ENCODE results near the gene TFDP2. TPM values are rescaled to one million over a fixed set of nuclear protein-coding genes. Genes with fewer than 3 reads are reported as not detected.
"Not testable (repeated sequence)": the region's sequence is repeated elsewhere in the genome, so short reads cannot be mapped to it uniquely, and the experiment has no call there.

Gene TFDP2
- total RNA-seq, 2 donors from 2014 or later: 33.2 to 37.9 TPM

DNA sequence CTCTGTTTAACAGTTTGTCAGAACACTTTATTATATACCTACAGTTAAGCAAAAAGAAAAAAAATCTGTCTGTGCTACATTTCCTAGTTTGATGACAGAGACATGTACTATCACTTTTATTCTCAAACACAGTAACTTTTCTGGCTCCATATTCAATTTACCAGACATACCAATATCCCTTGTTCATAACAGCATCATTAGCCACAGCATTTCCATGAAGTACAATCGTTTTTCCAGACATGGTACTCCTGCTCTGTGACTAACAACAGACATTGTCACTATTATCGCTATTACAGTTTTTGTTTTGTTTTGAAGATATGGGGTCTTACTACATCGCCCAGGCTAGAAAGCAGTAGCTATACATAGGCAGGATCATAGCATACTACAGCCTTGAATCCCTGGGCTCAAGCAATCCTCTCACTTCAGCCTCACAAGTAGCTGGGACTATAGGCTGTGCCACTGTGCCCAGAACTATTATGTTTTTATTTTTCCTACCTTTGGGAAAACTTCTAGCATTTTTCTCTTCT is 14.5 kb downstream of the TFDP2 start:
- DNase-seq (ENCODE audit: low spot score): no peak
- intact Hi-C loops (cut with DNase I): no loop called here

DNA sequence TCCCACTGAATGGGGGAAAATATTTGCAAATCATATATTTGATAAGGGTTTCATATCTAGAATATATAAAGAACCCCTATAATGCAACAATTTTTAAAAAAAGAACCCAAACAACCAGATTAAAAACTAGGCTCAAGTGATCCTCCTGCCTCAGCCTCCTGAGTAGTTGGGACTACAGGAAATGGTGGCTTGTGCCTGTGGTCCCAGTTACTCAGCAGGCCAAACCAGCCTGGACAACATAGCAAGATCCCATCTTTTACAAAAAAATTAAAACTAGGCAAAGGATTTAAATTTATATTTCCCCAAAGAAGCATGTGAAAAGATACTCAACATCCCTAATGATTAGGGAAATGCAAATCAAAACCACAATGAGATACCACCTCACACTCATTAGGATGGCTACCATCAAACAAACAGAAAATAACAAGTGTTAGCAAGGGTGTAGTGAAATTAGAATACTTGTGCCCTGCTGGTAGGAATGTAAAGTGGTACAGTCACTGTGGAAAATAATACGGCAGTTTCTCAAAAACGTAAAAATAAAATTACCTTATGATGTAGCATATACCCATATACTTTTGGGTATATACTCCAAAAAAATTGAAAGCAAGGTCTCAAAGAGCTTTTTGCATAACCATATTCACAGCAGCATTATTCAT is 19.7 kb downstream of the TFDP2 start:
- no peak for DNase-seq (ENCODE audit: low spot score)
- intact Hi-C loops (cut with DNase I): loop anchor here in 1 of 2 donors (10.0 kb wide), 1 partner anchor 155 kb away; no protein-coding TSS in a partner anchor

DNA sequence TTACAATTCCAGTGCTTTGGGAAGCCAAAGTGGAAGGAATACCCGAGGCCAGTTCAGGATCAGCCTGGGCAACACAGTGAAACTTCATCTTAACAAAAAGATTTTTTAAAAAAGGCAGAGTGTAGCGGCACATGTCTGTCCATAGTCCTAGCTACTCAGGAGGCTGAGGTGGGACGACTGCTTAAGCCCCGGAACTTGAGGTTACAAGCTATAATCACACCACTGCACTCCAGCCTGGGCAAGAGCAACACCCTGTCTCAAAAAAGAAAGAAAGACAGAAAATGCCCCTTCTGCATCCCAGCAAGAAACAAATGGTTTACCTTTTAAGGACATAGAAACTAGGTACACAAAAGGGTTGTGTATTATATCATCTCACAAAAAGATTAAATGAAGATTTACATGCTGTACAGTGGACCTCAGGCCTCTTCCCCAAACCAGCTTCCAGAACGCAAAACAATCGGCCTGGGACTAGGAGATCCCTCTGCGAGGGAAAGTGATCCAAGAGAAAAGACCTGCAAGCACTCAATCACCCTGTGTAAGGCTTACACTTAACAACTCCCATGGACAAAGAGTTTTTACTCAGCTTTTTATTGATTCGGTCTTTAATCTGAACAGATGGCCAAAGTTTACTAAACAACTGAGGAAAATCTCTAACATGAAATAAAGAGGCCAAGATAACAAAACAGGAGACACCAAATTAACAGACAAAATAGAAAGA is 21.2 kb downstream of the TFDP2 start:
- intact Hi-C loops (cut with DNase I): loop anchor here in 1 of 2 donors (10.0 kb wide), 1 partner anchor 157 kb away; no protein-coding TSS in a partner anchor
- no peak for DNase-seq (ENCODE audit: low spot score)

DNA sequence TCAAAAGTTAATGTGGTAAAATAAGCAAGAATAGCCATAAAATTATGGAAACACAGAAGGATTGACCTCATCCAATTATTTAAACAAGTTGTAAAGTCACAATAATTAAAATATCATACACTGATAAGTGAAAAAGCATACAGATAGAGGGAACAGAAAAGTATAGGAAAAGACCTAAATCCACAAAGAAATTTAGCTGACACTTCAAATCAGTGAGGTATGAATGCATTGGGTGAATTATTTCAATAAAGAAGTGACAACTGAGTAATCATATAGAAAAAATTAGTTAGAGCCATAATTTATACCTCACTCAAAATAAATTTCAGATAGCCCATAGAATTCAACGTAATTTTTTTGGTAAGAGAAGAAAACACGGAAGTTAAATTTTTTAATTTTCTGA is 25.1 kb downstream of the TFDP2 start:
- no peak for DNase-seq (ENCODE audit: low spot score)
- intact Hi-C loops (cut with DNase I): loop anchor here in 1 of 2 donors (10.0 kb wide), 1 partner anchor 161 kb away; no protein-coding TSS in a partner anchor

DNA sequence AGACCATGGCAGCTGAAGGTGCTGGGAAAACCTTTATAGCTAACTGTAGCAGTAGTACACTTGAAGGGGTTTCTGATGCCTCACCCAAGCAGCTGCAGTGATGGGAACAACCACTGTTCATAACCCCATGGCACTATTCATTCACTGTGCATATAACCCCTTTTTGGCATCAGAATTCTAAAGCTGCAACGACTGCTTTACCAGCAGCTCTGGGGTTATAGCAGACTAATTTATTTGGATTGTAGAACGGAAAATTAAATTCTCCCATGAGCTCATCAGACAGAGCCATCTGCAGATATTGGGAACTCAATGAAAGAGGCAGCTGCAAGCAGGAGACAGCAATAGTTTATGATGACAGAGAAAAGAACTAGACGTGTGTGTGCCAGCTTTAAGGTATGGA is 28.6 kb downstream of the TFDP2 start:
- intact Hi-C loops (cut with DNase I): loop anchor here in 1 of 2 donors (10.0 kb wide), 1 partner anchor 164 kb away; no protein-coding TSS in a partner anchor
- no peak for DNase-seq (ENCODE audit: low spot score)

DNA sequence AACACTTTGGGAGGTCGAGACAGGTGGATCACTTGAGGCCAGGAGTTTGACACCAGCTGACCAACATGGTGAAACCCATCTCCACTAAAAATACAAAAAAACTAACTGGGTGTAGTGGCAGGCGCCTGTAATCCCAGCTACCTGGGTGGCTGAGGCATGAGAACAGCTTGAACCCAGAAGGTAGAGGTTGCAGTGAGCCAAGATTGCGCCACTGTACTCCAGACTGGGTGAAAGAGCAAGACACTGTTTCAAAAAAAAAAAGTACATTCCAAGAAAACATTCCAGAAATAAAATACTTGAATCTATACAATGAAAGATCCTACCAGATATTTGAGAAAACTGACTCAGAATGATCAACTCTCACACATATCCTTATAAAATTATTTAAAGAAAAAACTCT is 30.4 kb downstream of the TFDP2 start:
- intact Hi-C loops (cut with DNase I): no loop called here
- no peak for DNase-seq (ENCODE audit: low spot score)

DNA sequence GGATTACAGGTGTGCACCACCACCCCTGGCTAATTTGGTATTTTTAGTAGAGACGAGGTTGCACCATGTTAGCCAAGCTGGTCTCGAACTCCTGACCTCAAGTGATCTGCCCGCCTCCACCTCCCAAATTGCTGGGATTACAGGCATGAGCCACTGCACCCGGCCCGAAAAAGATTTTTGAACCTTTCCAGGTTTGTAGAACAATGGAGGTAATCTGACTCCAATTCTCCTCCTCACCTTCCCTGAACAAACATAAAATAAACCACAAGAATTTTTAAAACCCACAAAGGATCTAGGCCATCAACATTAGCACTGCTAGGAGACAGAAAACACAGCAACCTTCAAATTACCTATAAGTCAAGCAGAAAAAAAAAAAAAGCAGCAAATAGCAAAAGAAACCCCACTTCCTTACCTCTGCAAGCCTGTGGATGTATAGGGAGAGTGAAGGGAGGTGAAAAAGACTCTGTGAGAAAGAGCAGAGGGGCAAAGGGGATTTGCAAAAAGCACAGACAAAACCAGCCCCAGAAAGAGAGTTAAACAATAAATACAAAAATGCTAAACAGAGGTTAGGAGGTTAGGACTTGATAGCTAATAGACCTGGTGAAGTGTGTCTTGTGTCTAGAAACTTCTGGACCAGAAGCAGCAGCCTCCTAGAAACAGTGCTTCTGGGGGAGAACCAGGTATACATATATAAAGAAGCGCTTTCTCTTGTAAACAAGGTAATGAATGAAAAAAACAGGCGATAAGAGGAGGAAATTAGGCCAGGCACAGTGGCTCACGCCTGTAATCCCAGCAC is 32.1 kb downstream of the TFDP2 start:
- no peak for DNase-seq (ENCODE audit: low spot score)
- intact Hi-C loops (cut with DNase I): no loop called here

DNA sequence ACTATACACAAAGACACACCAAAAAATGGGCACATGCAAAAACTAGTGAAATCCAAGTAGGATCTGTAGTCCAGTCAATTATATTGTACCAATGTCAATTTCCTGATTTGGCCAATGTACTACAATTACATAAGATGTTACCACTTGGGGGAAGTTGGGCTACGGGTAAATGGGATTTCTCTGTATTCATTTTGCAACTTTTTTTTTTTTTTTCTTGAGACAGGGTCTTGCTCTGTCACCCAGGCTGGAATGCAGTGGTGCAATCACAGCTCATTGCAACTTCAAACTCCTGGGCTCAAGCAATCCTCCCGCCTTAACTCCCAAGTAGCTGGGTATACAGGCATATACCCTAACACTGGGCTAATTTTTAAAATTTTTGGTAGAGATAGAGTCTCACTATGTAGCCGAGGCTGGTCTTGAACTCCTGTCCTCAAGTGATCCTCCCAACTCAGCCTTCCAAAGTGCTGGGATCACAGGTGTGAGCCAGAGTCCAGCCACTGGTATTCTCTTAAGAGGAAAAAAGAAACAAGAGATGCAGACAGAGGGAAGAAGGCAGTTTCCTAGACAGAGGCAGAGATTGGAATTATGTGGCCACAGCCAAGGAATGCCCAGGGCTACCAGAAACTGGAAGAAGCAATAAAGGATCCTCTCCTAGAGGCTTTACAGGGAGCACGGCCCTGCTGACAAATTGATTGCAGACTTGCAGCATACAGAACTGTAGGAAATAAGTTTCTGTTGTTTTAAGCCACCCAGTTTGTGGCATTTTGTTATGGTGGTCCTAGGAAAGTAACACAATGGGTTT is 33.3 kb downstream of the TFDP2 start:
- intact Hi-C loops (cut with DNase I): no loop called here
- no peak for DNase-seq (ENCODE audit: low spot score)

DNA sequence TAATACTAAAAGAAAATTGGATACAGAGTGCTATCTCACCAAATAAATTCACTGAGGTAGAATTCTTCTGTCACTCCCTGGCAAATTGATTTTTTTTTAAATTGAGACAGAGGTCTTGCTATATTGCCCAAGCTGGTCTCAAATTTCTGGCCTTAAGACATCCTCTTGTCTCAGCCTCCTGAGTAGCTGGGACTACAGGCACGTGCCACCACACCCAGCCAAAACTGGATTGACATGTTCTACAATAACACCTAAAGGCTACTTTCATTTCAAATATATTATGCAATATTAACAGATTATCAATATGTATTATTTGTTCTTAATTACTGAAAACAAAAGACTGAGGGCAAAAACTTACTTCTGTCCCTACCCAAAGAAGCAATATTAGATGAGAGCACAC is 36.7 kb downstream of the TFDP2 start:
- intact Hi-C loops (cut with DNase I): no loop called here

DNA sequence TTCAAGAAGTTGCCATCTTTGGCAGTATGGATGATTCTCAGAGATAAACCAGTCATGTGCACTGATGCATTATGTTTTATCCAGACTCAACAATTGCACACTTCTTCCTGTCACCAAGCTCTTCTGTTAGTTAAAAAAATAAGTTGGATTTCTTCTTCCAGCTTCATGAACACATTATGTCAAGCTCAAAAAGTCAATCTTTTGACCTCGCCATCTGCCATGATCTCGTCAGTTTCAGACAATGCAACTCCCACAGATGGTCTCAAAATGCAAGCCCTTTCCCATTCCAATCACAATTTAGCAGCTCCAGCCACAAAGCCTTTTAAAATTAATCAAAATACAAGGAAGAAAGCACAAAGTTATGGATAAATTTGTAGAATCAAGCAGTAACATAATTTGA is 42.8 kb downstream of the TFDP2 start:
- intact Hi-C loops (cut with DNase I): no loop called here

More for the DNA sequence above, 36.7 kb downstream of the TFDP2 start:
- DNase-seq (ENCODE audit: low spot score): no peak

DNA sequence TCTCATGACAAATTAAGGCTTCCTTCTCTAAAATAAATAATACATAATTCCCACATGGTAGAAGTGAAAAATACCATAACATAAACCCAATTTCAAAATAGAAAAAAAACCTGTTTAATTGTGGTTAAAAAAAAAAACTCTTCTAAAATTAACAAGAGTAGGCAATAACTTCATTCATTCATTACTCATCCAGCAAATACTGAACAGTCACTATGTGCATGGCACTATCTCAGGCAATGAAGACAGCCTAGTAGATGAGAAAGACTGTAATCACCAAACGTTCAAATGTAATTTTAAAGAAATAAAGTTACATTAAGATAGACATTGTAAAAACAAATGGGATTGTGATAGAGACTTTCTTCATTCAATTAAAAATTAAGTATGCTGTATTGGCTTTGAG is 43.4 kb downstream of the TFDP2 start:
- no peak for DNase-seq (ENCODE audit: low spot score)
- intact Hi-C loops (cut with DNase I): no loop called here

More for the DNA sequence above, 42.8 kb downstream of the TFDP2 start:
- no peak for DNase-seq (ENCODE audit: low spot score)

DNA sequence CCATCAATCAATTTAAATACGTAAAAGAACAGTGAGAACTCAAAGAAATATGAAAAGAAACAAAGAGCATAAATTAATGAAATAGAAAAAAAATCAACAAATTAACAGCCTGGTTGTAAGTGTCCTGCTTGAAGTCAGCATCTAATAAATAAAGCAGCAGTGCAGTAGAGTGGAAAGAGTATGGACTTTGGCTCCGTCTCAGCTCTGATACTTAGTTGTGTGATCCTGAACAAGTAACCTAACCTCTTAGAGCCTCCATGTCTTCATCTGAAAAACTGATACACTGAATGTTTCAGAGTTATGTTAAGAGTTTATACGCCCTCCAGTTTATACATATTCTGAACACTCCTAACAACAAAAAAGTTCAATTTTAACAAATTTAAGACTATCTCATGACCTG is 44.6 kb downstream of the TFDP2 start:
- DNase-seq (ENCODE audit: low spot score): no peak
- intact Hi-C loops (cut with DNase I): no loop called here

DNA sequence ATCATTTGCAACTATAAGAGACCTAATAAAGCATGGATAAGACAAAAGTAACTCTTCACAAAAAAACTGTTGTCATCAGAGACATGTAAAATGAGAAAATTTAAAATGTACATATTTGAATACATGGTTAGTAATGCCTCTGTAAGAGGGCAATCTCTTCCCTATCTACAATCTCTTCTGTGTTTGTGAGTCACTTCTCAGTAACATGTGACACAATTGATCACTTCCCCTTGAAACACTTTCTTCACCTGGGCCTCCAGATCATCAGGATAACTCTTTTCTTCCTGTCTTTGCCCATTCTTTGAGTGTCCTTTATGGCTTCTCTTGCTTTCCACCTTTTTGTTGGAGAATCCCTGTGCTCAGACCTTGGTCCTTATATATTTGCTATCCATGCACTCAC is 50.4 kb downstream of the TFDP2 start:
- intact Hi-C loops (cut with DNase I): no loop called here
- no peak for DNase-seq (ENCODE audit: low spot score)

DNA sequence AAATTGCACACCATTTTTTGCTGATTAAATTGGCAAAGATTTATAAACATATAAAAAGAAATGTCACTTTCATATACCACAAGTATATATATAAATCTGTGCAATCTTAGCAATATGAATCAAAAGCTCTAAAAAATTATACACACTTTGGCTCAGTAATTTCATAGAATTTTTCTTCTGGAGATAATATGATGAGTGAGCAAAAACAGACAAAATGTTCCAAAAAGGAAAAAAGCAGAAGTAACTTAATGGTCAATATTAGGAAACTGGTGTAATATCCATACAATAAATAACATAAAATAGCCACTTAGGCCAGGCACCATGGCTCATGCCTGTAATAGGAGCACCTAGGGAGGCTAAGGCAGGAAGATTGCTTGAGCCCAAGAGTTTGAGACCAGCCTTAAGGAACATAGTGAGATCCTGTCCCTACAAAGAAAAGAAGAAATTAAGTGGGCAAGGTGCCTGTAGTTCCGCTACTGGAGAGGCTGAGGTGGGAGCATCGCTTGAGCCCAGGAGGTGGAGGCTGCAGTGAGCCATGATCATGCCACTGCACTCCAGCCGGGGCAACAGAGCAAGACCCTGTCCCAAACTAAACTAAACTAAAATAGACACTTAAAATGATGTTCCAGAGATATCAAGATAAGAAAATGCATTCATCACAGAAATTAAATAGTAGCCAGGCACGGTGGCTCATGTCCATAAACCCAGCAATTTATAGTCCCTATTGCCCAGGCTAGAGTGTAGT is 52.1 kb downstream of the TFDP2 start:
- no peak for DNase-seq (ENCODE audit: low spot score)
- intact Hi-C loops (cut with DNase I): no loop called here

DNA sequence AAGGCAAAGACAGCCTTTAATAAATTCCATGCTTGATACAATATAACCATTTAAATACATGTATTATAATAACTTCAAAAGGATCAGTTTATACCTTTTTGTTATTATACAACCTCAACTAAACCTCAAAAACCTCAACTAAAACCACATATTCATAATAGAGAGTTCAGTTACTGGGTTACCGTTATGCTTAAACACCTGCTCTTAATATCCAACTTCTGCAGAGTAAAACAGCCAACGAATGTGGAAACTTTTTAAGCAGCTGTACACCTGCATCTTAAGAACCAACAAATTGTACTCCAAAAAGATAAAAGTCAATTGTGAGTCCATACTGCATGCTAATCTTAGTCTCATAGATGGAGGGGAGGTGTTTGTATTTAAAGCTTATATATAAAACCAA is 53.5 kb downstream of the TFDP2 start:
- no peak for DNase-seq (ENCODE audit: low spot score)
- intact Hi-C loops (cut with DNase I): no loop called here

DNA sequence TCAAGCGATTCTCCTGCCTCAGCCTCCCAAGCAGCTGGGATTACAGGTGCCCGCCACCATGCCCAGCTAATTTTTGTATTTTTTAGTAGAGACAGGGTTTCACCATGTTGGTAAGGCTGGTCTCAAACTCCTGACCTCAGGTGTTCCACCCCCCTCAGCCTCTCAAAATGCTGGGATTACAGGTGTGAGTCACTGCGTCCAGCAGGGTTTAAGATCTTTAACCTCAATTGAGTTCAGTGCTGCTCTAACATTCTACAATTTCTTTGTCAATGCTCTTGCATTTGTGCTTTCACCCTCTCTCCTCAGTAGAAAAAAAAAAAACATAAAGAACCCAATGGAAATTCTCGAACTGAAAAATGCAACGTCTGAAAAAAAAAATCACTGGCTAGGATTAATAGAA is 60.4 kb downstream of the TFDP2 start:
- DNase-seq (ENCODE audit: low spot score); intact Hi-C loops (cut with DNase I): not testable (repeated sequence)

DNA sequence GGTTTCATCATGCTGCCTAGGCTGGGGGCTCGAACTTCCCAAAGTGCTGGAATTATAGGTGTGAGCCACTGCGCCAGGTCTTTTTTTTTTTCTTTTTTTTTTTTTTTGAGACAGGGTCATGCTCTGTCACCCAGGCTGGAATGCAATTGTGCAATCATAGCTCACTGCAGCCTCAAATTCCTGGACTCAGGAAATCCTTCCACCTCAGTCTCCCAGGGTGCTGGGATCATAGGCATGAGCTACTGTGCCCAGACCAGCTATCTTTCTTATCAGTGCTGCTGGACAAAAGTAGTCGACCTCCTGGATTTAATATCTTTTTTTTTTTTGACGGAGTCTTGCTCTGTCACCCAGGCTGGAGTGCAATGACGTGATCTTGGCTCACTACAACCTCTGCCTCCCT is 60.8 kb downstream of the TFDP2 start:
- intact Hi-C loops (cut with DNase I): no loop called here
- DNase-seq (ENCODE audit: low spot score): no peak

DNA sequence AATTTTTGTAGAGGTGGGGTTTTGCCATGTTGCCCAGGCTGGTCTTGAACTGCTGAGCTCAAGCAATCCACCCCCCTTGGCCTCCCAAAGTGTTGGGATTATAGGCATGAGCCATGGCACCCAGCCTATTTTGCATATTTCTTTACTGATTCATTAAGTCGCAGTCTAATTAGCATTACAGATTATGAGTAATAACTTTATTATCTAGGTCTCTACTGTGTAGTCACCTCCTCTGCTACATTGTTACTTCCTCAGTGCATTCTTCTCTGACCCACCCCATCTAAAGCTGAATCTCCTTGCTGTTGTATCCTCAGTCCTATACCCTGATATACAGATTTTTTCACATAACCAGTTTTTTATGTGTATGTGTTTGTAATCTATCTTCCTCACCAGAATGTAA is 61.7 kb downstream of the TFDP2 start:
- intact Hi-C loops (cut with DNase I): no loop called here
- no peak for DNase-seq (ENCODE audit: low spot score)
